Panc1 (cell line): ENCODE results near the gene SH3BP5.

Experiments used
- CTCF ChIP-seq: fragments of 450-650 bp; IDR thresholded peaks from 2 replicates; pipeline ENCODE4 v1.5.1; 2017; ENCODE audit warnings: mild to moderate bottlenecking
- POLR2AphosphoS5 ChIP-seq: IDR thresholded peaks from 2 replicates; pipeline ENCODE4 v1.6.1; 2012; ENCODE audit warnings: mild to moderate bottlenecking, low read depth, low read length, moderate library complexity

GRCh38 chr3:15279205-15279604, 53.2 kb downstream of the SH3BP5 start:
- no peak for TF ChIP-seq CTCF
- no peak for TF ChIP-seq POLR2AphosphoS5
